H1 (cell line): ENCODE measurements around the gene SF3A2. TPM values are rescaled to one million over a fixed set of nuclear protein-coding genes. Genes with fewer than 3 reads are reported as not detected.

Experiments used
- CTCF ChIA-PET: fragments of 300-600 bp; sonication (Branson Sonifier 250); formaldehyde crosslinking; loops from one replicate; lab custom pipeline; 2021; ENCODE audit not compliant: partially characterized antibody; lab: Charles Lee
- POLR2A ChIA-PET: fragments of 300-600 bp; sonication (Branson Sonifier 250); formaldehyde crosslinking; loops from one replicate; lab custom pipeline; 2021; ENCODE audit warnings: inconsistent platforms; ENCODE audit not compliant: partially characterized antibody; lab: Charles Lee
- DNase-seq, 2 experiments: peaks; one replicate each; pipeline versions ENCODE4 v3.0.0 to v3.0.0-alpha.2; 2010 to 2022; ENCODE audit warnings: low spot score in 2 of 2, low read depth in 1 of 2, mixed read lengths in 1 of 2
- FAIRE-seq: peaks from 2 replicates; lab custom pipeline; 2011; peaks lifted over from hg19 to GRCh38; lab: Jason Lieb, UNC
- H2AFZ ChIP-seq: 2 replicates; pipeline ENCODE4 v1.8.1; 2012; ENCODE audit warnings: low read length, inconsistent platforms
- H2AK5ac ChIP-seq: 2 replicates; pipeline ENCODE4 v1.6.1; 2013; ENCODE audit warnings: low read depth, low read length
- H2BK120ac ChIP-seq: replicated peaks from 2 replicates; pipeline ENCODE3; 2013; ENCODE audit warnings: low read depth, low read length, inconsistent platforms
- H2BK12ac ChIP-seq: 2 replicates; pipeline ENCODE4 v1.6.1; 2013; ENCODE audit warnings: low read depth, low read length
- H2BK15ac ChIP-seq: 2 replicates; pipeline ENCODE4 v1.6.1; 2013; ENCODE audit warnings: low read length
- H2BK20ac ChIP-seq: 2 replicates; pipeline ENCODE4 v1.6.1; 2013; ENCODE audit warnings: low read length
- H2BK5ac ChIP-seq: 2 replicates; pipeline ENCODE4 v1.6.1; 2013; ENCODE audit warnings: low read depth, low read length
- H3K14ac ChIP-seq: 2 replicates; pipeline ENCODE4 v1.6.1; 2013; ENCODE audit warnings: inconsistent platforms; ENCODE audit not compliant: insufficient read length
- H3K18ac ChIP-seq: 2 replicates; pipeline ENCODE4 v1.6.1; 2013; ENCODE audit warnings: low read length; ENCODE audit errors: extremely low read depth
- H3K23ac ChIP-seq: 2 replicates; pipeline ENCODE4 v1.6.1; 2013; ENCODE audit warnings: inconsistent platforms; ENCODE audit not compliant: insufficient read length
- H3K23me2 ChIP-seq: 2 replicates; pipeline ENCODE4 v1.6.1; 2013; ENCODE audit warnings: low read depth, low read length
- H3K27ac ChIP-seq: 2 replicates; pipeline ENCODE4 v1.6.1; 2011; ENCODE audit warnings: low read depth, low read length, inconsistent platforms
- H3K27me3 ChIP-seq, 4 experiments: replicated peaks in 1 of 4; 1 replicate in 1 of 4; 2 replicates in 3 of 4; pipeline versions ENCODE4 v1.6.1 to v1.8.1; 2011 to 2013; ENCODE audit warnings: low read length in 3 of 4, mild to moderate bottlenecking in 3 of 4, inconsistent platforms in 2 of 4, mixed read lengths in 2 of 4, moderate library complexity in 1 of 4; ENCODE audit not compliant: control insufficient read depth in 3 of 4, insufficient read depth in 3 of 4; ENCODE audit errors: extremely low read depth in 1 of 4
- H3K36me3 ChIP-seq, 4 experiments: 2 replicates each; pipeline versions ENCODE4 v1.6.1 to v1.8.1; 2011 to 2013; ENCODE audit warnings: mild to moderate bottlenecking in 4 of 4, low read length in 3 of 4, moderate library complexity in 2 of 4, control low read depth in 1 of 4, inconsistent platforms in 1 of 4; ENCODE audit not compliant: insufficient read depth in 4 of 4, control insufficient read depth in 2 of 4
- H3K4ac ChIP-seq: replicated peaks from 2 replicates; pipeline ENCODE3; 2013; ENCODE audit warnings: low read length, low read depth, mixed read lengths, inconsistent platforms; ENCODE audit not compliant: insufficient read length
- H3K4me1 ChIP-seq, 4 experiments: replicated peaks in 1 of 4; 1 replicate in 1 of 4; 2 replicates in 3 of 4; pipeline versions ENCODE4 v1.6.1 to v1.8.1; 2011 to 2013; ENCODE audit warnings: low read length in 3 of 4, inconsistent platforms in 2 of 4, mixed read lengths in 1 of 4; ENCODE audit not compliant: insufficient read depth in 4 of 4, control insufficient read depth in 3 of 4
- H3K4me2 ChIP-seq, 2 experiments: 2 replicates each; pipeline versions ENCODE4 v1.6.1 to v1.8.1; 2011 to 2013; ENCODE audit warnings: low read depth in 2 of 2, low read length in 2 of 2, control low read depth in 1 of 2, inconsistent platforms in 1 of 2, mild to moderate bottlenecking in 1 of 2; ENCODE audit not compliant: insufficient read depth in 1 of 2
- H3K4me3 ChIP-seq, 4 experiments: fragments of 200-600, 300-600 bp in 1 of 4; sonication (generic), shearing (Covaris generic), sonication (Bioruptor Twin) in 1 of 4; 2 replicates each; pipeline versions ENCODE4 v1.5.1 to v1.8.1; 2011 to 2016; ENCODE audit warnings: low read length in 4 of 4, low read depth in 3 of 4, control low read depth in 2 of 4, inconsistent platforms in 2 of 4, mild to moderate bottlenecking in 2 of 4, mixed read lengths in 1 of 4, moderate library complexity in 1 of 4; ENCODE audit not compliant: insufficient read depth in 2 of 4; ENCODE audit errors: extremely low read depth in 1 of 4
- H3K56ac ChIP-seq: replicated peaks from 2 replicates; pipeline ENCODE3; 2013; ENCODE audit warnings: low read depth, mild to moderate bottlenecking, mixed read lengths, low read length, inconsistent platforms; ENCODE audit not compliant: insufficient read length
- H3K79me1 ChIP-seq: 2 replicates; pipeline ENCODE4 v1.6.1; 2013; ENCODE audit warnings: low read depth, low read length, control low read depth
- H3K79me2 ChIP-seq, 2 experiments: 2 replicates each; pipeline versions ENCODE4 v1.6.1 to v1.8.1; 2012 to 2013; ENCODE audit warnings: low read length in 2 of 2, mild to moderate bottlenecking in 2 of 2, inconsistent platforms in 1 of 2; ENCODE audit not compliant: insufficient read depth in 2 of 2, control insufficient read depth in 1 of 2
- H3K9ac ChIP-seq, 4 experiments: replicated peaks in 1 of 4; 1 replicate in 1 of 4; 2 replicates in 3 of 4; pipeline versions ENCODE4 v1.6.1 to v1.8.1; 2011 to 2013; ENCODE audit warnings: low read depth in 3 of 4, low read length in 3 of 4, control low read depth in 2 of 4, mild to moderate bottlenecking in 2 of 4, moderate library complexity in 2 of 4, inconsistent platforms in 1 of 4; ENCODE audit errors: extremely low read depth in 1 of 4
- H3K9me3 ChIP-seq, 2 experiments: 2 replicates each; pipeline versions ENCODE4 v1.6.1 to v1.8.1; 2012 to 2013; ENCODE audit warnings: mild to moderate bottlenecking in 2 of 2, moderate library complexity in 2 of 2, control low read depth in 1 of 2, inconsistent platforms in 1 of 2, low read depth in 1 of 2, low read length in 1 of 2, mixed read lengths in 1 of 2; ENCODE audit not compliant: insufficient read depth in 2 of 2
- H4K20me1 ChIP-seq, 2 experiments: replicated peaks in 1 of 2; 2 replicates each; pipeline versions ENCODE3 to v1.8.1; 2011 to 2013; ENCODE audit warnings: inconsistent platforms in 2 of 2, low read length in 2 of 2, mild to moderate bottlenecking in 1 of 2; ENCODE audit not compliant: insufficient read depth in 2 of 2, control insufficient read depth in 1 of 2
- H4K5ac ChIP-seq: 2 replicates; pipeline ENCODE4 v1.6.1; 2013; ENCODE audit warnings: low read length, low read depth, mixed read lengths, inconsistent platforms; ENCODE audit not compliant: insufficient read length
- H4K8ac ChIP-seq: 2 replicates; pipeline ENCODE4 v1.8.0; 2013; ENCODE audit warnings: mild to moderate bottlenecking, moderate library complexity, low read length, inconsistent platforms; ENCODE audit not compliant: insufficient read depth; ENCODE audit errors: extremely low read depth
- H4K91ac ChIP-seq: replicated peaks from 2 replicates; pipeline ENCODE3; 2013; ENCODE audit warnings: low read length, mixed read lengths, inconsistent platforms; ENCODE audit not compliant: insufficient read length
- ASH2L ChIP-seq: fragments of 200-600, 300-600 bp; sonication (generic); IDR thresholded peaks from one replicate; pipeline ENCODE4 v1.7.1; 2017; ENCODE audit warnings: low read length
- BRCA1 ChIP-seq: IDR thresholded peaks from 2 replicates; pipeline ENCODE4 v1.6.1; 2012; ENCODE audit warnings: low read depth, low read length, improper control_type of control experiment
- CEBPB ChIP-seq: IDR thresholded peaks from 2 replicates; pipeline ENCODE4 v1.6.1; 2012; ENCODE audit warnings: low read depth, low read length
- EGR1 ChIP-seq: IDR thresholded peaks from 2 replicates; pipeline ENCODE4 v1.6.1; 2011; ENCODE audit warnings: low read depth, low read length, borderline replicate concordance
- JUN ChIP-seq: IDR thresholded peaks from 2 replicates; pipeline ENCODE4 v1.6.1; 2011; ENCODE audit warnings: low read depth, mild to moderate bottlenecking, improper control_type of control experiment, low read length
- NRF1 ChIP-seq: IDR thresholded peaks from 2 replicates; pipeline ENCODE4 v1.6.1; 2011; ENCODE audit warnings: mild to moderate bottlenecking, low read depth, low read length, improper control_type of control experiment
- RNF2 ChIP-seq: fragments of 200-900, 300-1000 bp; sonication (generic); IDR thresholded peaks from 2 replicates; pipeline ENCODE4 v1.7.1; 2016; ENCODE audit warnings: borderline replicate concordance, low read depth, mild to moderate bottlenecking, antibody characterized with exemption, low read length; ENCODE audit not compliant: poor library complexity, severe bottlenecking; ENCODE audit errors: missing control alignments
- SAP30 ChIP-seq: fragments of 300-600 bp; sonication (generic); IDR thresholded peaks from 2 replicates; pipeline ENCODE4 v1.7.1; 2012; ENCODE audit warnings: low read length, moderate library complexity, mild to moderate bottlenecking, inconsistent platforms; ENCODE audit not compliant: insufficient read depth, insufficient replicate concordance
- TAF1 ChIP-seq: IDR thresholded peaks from 2 replicates; pipeline ENCODE4 v1.6.1; 2011; ENCODE audit warnings: mild to moderate bottlenecking, low read depth, low read length
- TAF7 ChIP-seq: optimal IDR thresholded peaks from 2 replicates; pipeline ENCODE3; 2011; ENCODE audit warnings: low read depth, mild to moderate bottlenecking, inconsistent platforms, low read length, moderate library complexity, borderline replicate concordance
- TCF12 ChIP-seq: IDR thresholded peaks from 2 replicates; pipeline ENCODE4 v1.6.1; 2011; ENCODE audit warnings: low read depth, mild to moderate bottlenecking, low read length
- WGBS, 2 experiments: shearing (Covaris generic) in 1 of 2; methylation state at CpG; one replicate each; pipeline versions ENCODE4 v1.1.6 to v1.1.7; 2013 to 2015; ENCODE audit warnings: low lambda C conversion rate in 2 of 2, mixed read lengths in 2 of 2, inconsistent platforms in 1 of 2, low coverage in 1 of 2, missing lambda C conversion rate in 1 of 2; ENCODE audit not compliant: insufficient replicate concordance in 2 of 2, insufficient coverage in 1 of 2, insufficient read length in 1 of 2; ENCODE audit errors: extremely low coverage in 1 of 2, missing lambda C conversion rate in 1 of 2; 5-methylcytosine and 5-hydroxymethylcytosine counted together
- polyA plus RNA-seq, 7 experiments: library from polyadenylated mRNA; depleted of rRNA in 3 of 7; stranded (reverse) in 5 of 7; unstranded in 2 of 7; fragments of >200 nt in 5 of 7; fragments of 200-250 nt in 2 of 7; gene quantifications; 1 replicate in 5 of 7; 2 replicates in 1 of 7; 4 replicates in 1 of 7; pipeline versions ENCODE4 v1.2.1 to v1.2.3, GENCODE V29; 2011 to 2013; ENCODE audit warnings: missing spikeins in 2 of 7, mixed read lengths in 2 of 7
- total RNA-seq: library from RNA; stranded (reverse); fragmentation: NEBNext Ultra II Directional; extraction: Animal tissue kit (Norgen Biotek cat#: 25700); gene quantifications from 2 replicates; pipeline ENCODE4 v1.2.1, GENCODE V29; 2021

The SF3A2 gene
- total and polyA plus RNA-seq, 2 of the 8 experiments (the other 6 are each of a cell fraction or from before 2014, with no cell fraction given): 15.3 to 146 TPM

DNA sequence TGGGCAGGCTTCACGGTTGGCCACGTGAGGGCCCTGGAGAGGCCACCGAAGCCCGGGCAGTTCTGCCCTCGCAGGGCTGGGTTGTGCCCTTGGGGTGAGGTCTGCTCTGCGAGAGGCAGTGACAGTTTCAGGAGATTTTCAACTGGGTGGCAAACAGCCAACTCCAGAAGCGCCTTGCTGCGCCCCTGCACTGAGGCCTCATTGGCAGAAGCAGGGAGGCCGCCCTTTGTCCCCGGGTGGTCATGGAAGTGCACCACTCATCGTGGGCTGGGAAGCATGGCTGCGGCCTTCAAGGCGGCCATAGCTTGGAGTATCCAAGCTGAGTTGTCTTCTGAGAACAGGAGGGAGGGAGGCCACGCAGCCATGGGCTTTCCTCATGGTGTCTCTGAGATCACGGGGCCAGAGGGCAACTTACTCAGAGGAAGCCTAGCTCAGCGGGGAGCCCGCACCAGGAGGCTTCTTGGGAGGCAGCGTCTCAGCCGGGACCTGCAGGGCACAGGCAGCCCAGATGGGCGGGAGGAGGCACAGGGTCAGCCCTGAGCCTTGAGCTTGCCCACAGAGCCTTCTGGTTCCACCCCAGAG lies 15.3 kb upstream of the SF3A2 start:
- no peak overlapping the region for H2BK5ac ChIP-seq
- FAIRE-seq (no peak), DNase-seq (no peak)
- peaks cover 0 to 12% of the 10 kb centered on the region in 2 experiments for H4K20me1 ChIP-seq
- no peaks in the 10 kb centered on the region for H3K9me3 ChIP-seq
- no peak overlapping the region for H2BK120ac ChIP-seq
- no peak overlapping the region for H3K56ac ChIP-seq
- H3K27me3 ChIP-seq: no peaks in the 10 kb centered on the region
- H4K5ac ChIP-seq: no peak overlapping the region
- H3K79me2 ChIP-seq: no peaks in the 10 kb centered on the region
- no peak overlapping the region for H2AFZ ChIP-seq
- H3K79me1 ChIP-seq: no peaks in the 10 kb centered on the region
- H3K4me3 ChIP-seq: no peak overlapping the region
- no peak overlapping the region for H3K23ac ChIP-seq
- H3K23me2 ChIP-seq: no peaks in the 10 kb centered on the region
- no peak overlapping the region for H3K18ac ChIP-seq
- no peak overlapping the region for H3K4ac ChIP-seq
- no peak overlapping the region for H3K4me2 ChIP-seq
- TF ChIP-seq CEBPB (no peak), TCF12 (no peak), ASH2L (no peak), JUN (no peak), SAP30 (no peak), TAF1 (no peak), NRF1 (no peak), BRCA1 (no peak), EGR1 (no peak), RNF2 (no peak), TAF7 (no peak)
- no peak overlapping the region for H3K27ac ChIP-seq
- no peak overlapping the region for H2BK15ac ChIP-seq
- H2BK20ac ChIP-seq: no peak overlapping the region
- H3K36me3 ChIP-seq: peaks cover 4 to 41% (median 25%) of the 10 kb centered on the region in 4 experiments
- H3K14ac ChIP-seq: no peak overlapping the region
- H3K9ac ChIP-seq: no peak overlapping the region
- no peak overlapping the region for H4K91ac ChIP-seq
- H3K4me1 ChIP-seq: no peaks in the 10 kb centered on the region
- no peak overlapping the region for H2AK5ac ChIP-seq
- CTCF ChIA-PET: interaction anchor here (0.6 to 2.6 kb wide), 9 partner anchors 12 to 730 kb away, joined by 3 to 10 read pairs (median 4); partner anchors contain the start of genes PLEKHJ1 and REEP6
- H2BK12ac ChIP-seq: no peak overlapping the region
- no peak overlapping the region for H4K8ac ChIP-seq
- POLR2A ChIA-PET: interaction anchor here (0.6 to 5.6 kb wide), 6 partner anchors 9 to 17 kb away, joined by 3 to 34 read pairs (median 3); partner anchors contain the start of gene PLEKHJ1
- WGBS, 2 experiments: 93% methylated on average over 19 of the region's 20 CpGs; no CpG with 5 or more reads in 1 of the 2 experiments
